HL-60 (cell line): ENCODE data around the gene ADH1C.

Source experiments
- DNase-seq, 2 experiments: peaks; one replicate each; pipeline ENCODE4 v3.0.0-alpha.2; 2010 to 2020; ENCODE audit warnings: low read depth in 1 of 2, low spot score in 1 of 2
- H3K27ac ChIP-seq: fragments of 250-450 bp; sonication (Bioruptor Pico); replicated peaks from 2 replicates; pipeline ENCODE4 v1.5.1; 2020; ENCODE audit warnings: mild to moderate bottlenecking, moderate library complexity
- H3K27me3 ChIP-seq: fragments of 250-450 bp; sonication (Bioruptor Pico); 2 replicates; pipeline ENCODE4 v1.5.1; 2021; ENCODE audit warnings: mild to moderate bottlenecking, moderate library complexity; ENCODE audit not compliant: insufficient read depth, poor library complexity, severe bottlenecking
- H3K4me3 ChIP-seq: replicated peaks from 2 replicates; pipeline ENCODE4 v1.5.1; 2011; ENCODE audit warnings: mild to moderate bottlenecking, control low read depth, low read length; ENCODE audit not compliant: insufficient read depth
- CTCF ChIP-seq: IDR thresholded peaks from one replicate; pipeline ENCODE4 v1.5.1; 2011; ENCODE audit warnings: low read length, control low read depth, inconsistent platforms; ENCODE audit not compliant: insufficient read depth
- GABPA ChIP-seq: IDR thresholded peaks from 2 replicates; pipeline ENCODE4 v1.6.1; 2012; ENCODE audit warnings: low read depth
- POLR2AphosphoS5 ChIP-seq: IDR thresholded peaks from 2 replicates; pipeline ENCODE4 v1.6.1; 2012; ENCODE audit warnings: low read depth
- SPI1 ChIP-seq: IDR thresholded peaks from 2 replicates; pipeline ENCODE4 v1.6.1; 2012; ENCODE audit warnings: low read depth, mild to moderate bottlenecking, borderline replicate concordance
- TF ChIP-seq, protein P1 (sequence below): IDR thresholded peaks from 2 replicates; pipeline ENCODE4 v1.6.1; 2012; ENCODE audit warnings: low read depth; ENCODE audit not compliant: insufficient replicate concordance

ADH1C gene

GRCh38 chr4:99341426-99341825, 11.1 kb downstream of the ADH1C start:
- Histone ChIP-seq H3K27me3 (no peaks in the 10 kb centered on the region), H3K4me3 (no peak overlapping the region), H3K27ac (no peak overlapping the region)
- TF ChIP-seq POLR2AphosphoS5 (no peak), CTCF (no peak), GABPA (no peak), SPI1 (no peak)
- TF ChIP-seq, protein P1, sequence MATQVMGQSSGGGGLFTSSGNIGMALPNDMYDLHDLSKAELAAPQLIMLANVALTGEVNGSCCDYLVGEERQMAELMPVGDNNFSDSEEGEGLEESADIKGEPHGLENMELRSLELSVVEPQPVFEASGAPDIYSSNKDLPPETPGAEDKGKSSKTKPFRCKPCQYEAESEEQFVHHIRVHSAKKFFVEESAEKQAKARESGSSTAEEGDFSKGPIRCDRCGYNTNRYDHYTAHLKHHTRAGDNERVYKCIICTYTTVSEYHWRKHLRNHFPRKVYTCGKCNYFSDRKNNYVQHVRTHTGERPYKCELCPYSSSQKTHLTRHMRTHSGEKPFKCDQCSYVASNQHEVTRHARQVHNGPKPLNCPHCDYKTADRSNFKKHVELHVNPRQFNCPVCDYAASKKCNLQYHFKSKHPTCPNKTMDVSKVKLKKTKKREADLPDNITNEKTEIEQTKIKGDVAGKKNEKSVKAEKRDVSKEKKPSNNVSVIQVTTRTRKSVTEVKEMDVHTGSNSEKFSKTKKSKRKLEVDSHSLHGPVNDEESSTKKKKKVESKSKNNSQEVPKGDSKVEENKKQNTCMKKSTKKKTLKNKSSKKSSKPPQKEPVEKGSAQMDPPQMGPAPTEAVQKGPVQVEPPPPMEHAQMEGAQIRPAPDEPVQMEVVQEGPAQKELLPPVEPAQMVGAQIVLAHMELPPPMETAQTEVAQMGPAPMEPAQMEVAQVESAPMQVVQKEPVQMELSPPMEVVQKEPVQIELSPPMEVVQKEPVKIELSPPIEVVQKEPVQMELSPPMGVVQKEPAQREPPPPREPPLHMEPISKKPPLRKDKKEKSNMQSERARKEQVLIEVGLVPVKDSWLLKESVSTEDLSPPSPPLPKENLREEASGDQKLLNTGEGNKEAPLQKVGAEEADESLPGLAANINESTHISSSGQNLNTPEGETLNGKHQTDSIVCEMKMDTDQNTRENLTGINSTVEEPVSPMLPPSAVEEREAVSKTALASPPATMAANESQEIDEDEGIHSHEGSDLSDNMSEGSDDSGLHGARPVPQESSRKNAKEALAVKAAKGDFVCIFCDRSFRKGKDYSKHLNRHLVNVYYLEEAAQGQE: no peak
- DNase-seq: no peak

- H3K27ac ChIP-seq: no peak overlapping the region
- no peaks in the 10 kb centered on the region for H3K27me3 ChIP-seq
- no peak overlapping the region for H3K4me3 ChIP-seq
- TF ChIP-seq POLR2AphosphoS5 (no peak), SPI1 (no peak), CTCF (no peak), GABPA (no peak)
- TF ChIP-seq, protein P1: no peak
- no peak for DNase-seq
Measured at GRCh38 chr4:99339172-99339571, 13.4 kb downstream of the ADH1C start.

- H3K27me3 ChIP-seq: no peaks in the 10 kb centered on the region
- TF ChIP-seq, protein P1: no peak
- TF ChIP-seq GABPA (no peak), SPI1 (no peak), CTCF (no peak), POLR2AphosphoS5 (no peak)
- no peak overlapping the region for H3K27ac ChIP-seq
- no peak for DNase-seq
- H3K4me3 ChIP-seq: no peak overlapping the region
Measured at GRCh38 chr4:99336553-99336952, 16.0 kb downstream of the ADH1C start.
